ENCODE measurements around the gene TTLL11. TPM values are rescaled to one million over a fixed set of nuclear protein-coding genes. Genes with fewer than 3 reads are reported as not detected.

TTLL11 gene
- total RNA-seq, 1 experiment from 2014 or later = 13.6 TPM

DNA sequence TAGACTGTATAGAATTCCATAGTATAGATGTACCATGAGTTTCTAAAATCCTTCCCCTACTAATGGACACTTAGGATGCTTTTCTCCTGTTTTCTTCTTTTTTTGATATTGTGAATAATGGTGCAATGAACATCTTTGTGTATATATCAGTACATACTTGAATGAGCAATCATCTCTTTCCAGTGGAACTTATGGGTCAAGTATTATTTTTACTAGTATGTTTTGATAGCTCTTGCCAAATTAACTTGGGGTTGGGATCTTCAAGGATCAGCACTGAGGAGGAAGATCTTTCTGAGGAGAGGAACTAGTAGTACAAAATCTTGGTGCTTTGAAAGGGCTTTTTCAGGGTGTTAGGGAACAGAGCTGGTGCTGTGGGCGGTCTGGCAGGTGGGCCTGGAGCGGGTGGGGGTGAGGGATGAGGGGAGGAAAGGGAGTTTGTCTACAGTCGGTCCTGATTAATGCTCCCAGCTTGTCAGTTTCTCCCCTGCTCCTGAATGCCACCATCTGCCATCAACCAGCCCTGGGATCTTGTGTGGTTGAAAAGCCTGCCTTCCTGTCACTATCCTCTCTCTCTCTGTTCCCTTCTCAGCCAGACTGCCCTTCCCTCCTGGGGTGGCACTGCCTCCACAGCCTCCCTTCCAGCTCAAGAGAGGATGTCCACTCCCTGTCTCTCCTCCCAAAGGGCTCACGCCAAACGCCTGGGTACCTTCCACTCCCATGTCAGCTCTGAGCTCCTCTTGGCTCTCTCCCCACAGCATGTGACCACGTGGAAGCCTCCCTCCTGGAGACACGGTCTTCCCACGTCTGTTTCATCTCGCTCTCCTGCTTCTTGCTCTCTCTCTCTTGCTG is 255.8 kb downstream of the TTLL11 start:
- H3K27me3 Mint-ChIP-seq (ENCODE audit: insufficient read depth, unreplicated experiment) = no peaks in the 10 kb centered on the region
- BruUV-seq (replicated peaks) = no TSS peak
- intact Hi-C loops (cut with micrococcal nuclease) = no loop called here
- TF ChIP-seq CTCF (IDR thresholded peaks at IDR 0.05; ENCODE audit: unreplicated experiment) = no peak
- CTCF ChIA-PET = interaction anchor here (0.5 to 0.7 kb wide), 2 partner anchors 8 to 94 kb away, joined by 3 to 4 read pairs; no protein-coding TSS in a partner anchor
- no peak overlapping the region for H3K4me3 Mint-ChIP-seq (ENCODE audit: unreplicated experiment)
- no peak for DNase-seq (ENCODE audit: unreplicated experiment)
- POLR2A ChIA-PET = no interaction called here
- no peaks in the 10 kb centered on the region for H3K4me1 Mint-ChIP-seq (ENCODE audit: insufficient read depth, unreplicated experiment)
- no peaks in the 10 kb centered on the region for H3K36me3 Mint-ChIP-seq (ENCODE audit: insufficient read depth, unreplicated experiment)
- H3K27ac Mint-ChIP-seq (ENCODE audit: low read depth, unreplicated experiment) = no peak overlapping the region
- H3K9me3 Mint-ChIP-seq (ENCODE audit: unreplicated experiment) = no peaks in the 10 kb centered on the region

DNA sequence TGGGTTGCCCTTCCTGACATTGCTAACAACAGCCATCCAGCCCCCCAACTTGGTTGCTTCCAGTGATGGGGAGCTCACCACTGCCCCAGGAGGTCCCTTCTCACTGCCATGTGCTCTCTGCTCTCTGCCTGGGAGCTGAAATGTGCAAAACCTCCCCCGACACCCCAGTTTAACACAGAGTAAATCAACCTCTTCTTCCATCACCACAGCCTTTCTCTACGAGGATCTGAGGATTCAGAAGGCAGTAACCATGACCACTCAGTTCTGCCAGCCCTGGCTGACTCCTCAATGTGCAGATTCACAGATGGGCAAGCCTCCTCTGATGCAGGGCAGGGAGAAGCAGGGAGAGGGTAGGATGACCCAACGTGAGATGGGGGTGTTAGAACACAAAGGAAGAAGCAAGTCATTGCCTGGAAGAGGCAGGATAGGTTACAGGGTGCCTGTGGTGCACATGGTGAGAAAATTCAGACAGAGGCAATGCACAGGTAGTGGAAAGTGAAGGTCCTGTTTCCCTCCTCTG is 256.7 kb downstream of the TTLL11 start:
- CTCF ChIA-PET = interaction anchor here (0.5 to 1.1 kb wide), 3 partner anchors 9 to 908 kb away, joined by 3 to 4 read pairs (median 3); no protein-coding TSS in a partner anchor
- no peaks in the 10 kb centered on the region for H3K4me1 Mint-ChIP-seq (ENCODE audit: insufficient read depth, unreplicated experiment)
- DNase-seq (ENCODE audit: unreplicated experiment) = no peak
- intact Hi-C loops (cut with micrococcal nuclease) = no loop called here
- no peak for TF ChIP-seq CTCF (IDR thresholded peaks at IDR 0.05; ENCODE audit: unreplicated experiment)
- no peaks in the 10 kb centered on the region for H3K27me3 Mint-ChIP-seq (ENCODE audit: insufficient read depth, unreplicated experiment)
- H3K27ac Mint-ChIP-seq (ENCODE audit: low read depth, unreplicated experiment) = no peak overlapping the region
- no peak overlapping the region for H3K4me3 Mint-ChIP-seq (ENCODE audit: unreplicated experiment)
- no peaks in the 10 kb centered on the region for H3K36me3 Mint-ChIP-seq (ENCODE audit: insufficient read depth, unreplicated experiment)
- POLR2A ChIA-PET = no interaction called here
- BruUV-seq (replicated peaks) = no TSS peak
- H3K9me3 Mint-ChIP-seq (ENCODE audit: unreplicated experiment) = no peaks in the 10 kb centered on the region

DNA sequence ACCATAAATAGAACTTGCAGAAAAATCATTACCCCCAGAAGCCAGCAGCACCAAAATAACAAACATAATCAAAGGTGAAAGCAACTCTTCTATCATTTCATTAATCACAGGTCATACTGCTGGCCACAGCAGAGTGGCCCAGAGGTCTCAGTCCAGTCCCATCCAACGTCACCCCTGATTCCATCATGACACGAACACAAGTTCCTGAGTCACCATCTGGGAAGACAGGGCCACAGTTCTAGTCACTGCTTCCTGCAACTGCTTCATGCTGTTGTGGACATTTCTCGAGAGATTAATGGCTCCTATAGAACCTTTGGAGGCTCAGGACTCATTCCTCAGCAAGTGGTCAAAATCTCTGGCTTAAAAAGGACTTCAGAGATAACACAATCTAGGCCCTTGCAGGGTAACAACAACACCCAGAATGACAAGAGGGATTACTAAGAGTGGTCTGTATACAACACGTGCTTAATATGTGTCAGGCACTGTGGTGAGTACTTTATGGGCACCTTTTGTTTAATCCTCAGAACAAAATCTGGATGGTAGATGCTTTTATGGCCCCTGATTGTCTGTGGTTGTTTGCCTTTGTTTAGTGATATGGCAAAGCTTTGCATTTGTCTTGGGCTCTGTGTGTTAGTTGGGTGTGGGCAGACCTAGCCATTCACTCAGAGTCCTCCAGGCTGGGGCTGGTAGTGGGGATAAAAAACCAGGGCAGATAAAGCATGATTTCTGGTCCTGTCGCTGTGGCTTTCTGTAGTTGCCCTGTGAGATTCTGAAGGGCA is 257.3 kb downstream of the TTLL11 start:
- no peak for TF ChIP-seq CTCF (IDR thresholded peaks at IDR 0.05; ENCODE audit: unreplicated experiment)
- BruUV-seq (replicated peaks) = no TSS peak
- no peak overlapping the region for H3K4me3 Mint-ChIP-seq (ENCODE audit: unreplicated experiment)
- H3K27me3 Mint-ChIP-seq (ENCODE audit: insufficient read depth, unreplicated experiment) = no peaks in the 10 kb centered on the region
- DNase-seq (ENCODE audit: unreplicated experiment) = no peak
- H3K36me3 Mint-ChIP-seq (ENCODE audit: insufficient read depth, unreplicated experiment) = peaks cover 2% of the 10 kb centered on the region
- intact Hi-C loops (cut with micrococcal nuclease) = no loop called here
- CTCF ChIA-PET = interaction anchor here (1.1 kb wide), 1 partner anchor 909 kb away, joined by 3 read pairs; no protein-coding TSS in a partner anchor
- H3K27ac Mint-ChIP-seq (ENCODE audit: low read depth, unreplicated experiment) = no peak overlapping the region
- POLR2A ChIA-PET = no interaction called here
- no peaks in the 10 kb centered on the region for H3K4me1 Mint-ChIP-seq (ENCODE audit: insufficient read depth, unreplicated experiment)
- H3K9me3 Mint-ChIP-seq (ENCODE audit: unreplicated experiment) = no peaks in the 10 kb centered on the region

GRCh38 chr9:121833061-121833460 is 260.0 kb downstream of the TTLL11 start:
- CTCF ChIA-PET = interaction anchor here (0.7 to 1.1 kb wide), 3 partner anchors 19 to 146 kb away, joined by 3 to 5 read pairs (median 4); no protein-coding TSS in a partner anchor
- DNase-seq (ENCODE audit: unreplicated experiment) = no peak
- intact Hi-C loops (cut with micrococcal nuclease) = no loop called here
- H3K9me3 Mint-ChIP-seq (ENCODE audit: unreplicated experiment) = no peaks in the 10 kb centered on the region
- BruUV-seq (replicated peaks) = no TSS peak
- no peak for TF ChIP-seq CTCF (IDR thresholded peaks at IDR 0.05; ENCODE audit: unreplicated experiment)
- H3K27me3 Mint-ChIP-seq (ENCODE audit: insufficient read depth, unreplicated experiment) = no peaks in the 10 kb centered on the region
- H3K36me3 Mint-ChIP-seq (ENCODE audit: insufficient read depth, unreplicated experiment) = peaks cover 6% of the 10 kb centered on the region
- H3K4me3 Mint-ChIP-seq (ENCODE audit: unreplicated experiment) = no peak overlapping the region
- POLR2A ChIA-PET = no interaction called here
- H3K27ac Mint-ChIP-seq (ENCODE audit: low read depth, unreplicated experiment) = no peak overlapping the region
- H3K4me1 Mint-ChIP-seq (ENCODE audit: insufficient read depth, unreplicated experiment) = no peaks in the 10 kb centered on the region
